Activated CD4-positive, alpha-beta T cell treated with anti-CD3 and anti-CD28 coated beads for 36 hours (primary cell): ENCODE data around the gene AGPAT4. TPM values are rescaled to one million over a fixed set of nuclear protein-coding genes. Genes with fewer than 3 reads are reported as not detected.

Experiments used
- ATAC-seq: fragments of 200-7000 bp; cut with Tn5 transposase; one replicate; pipeline ENCODE4 v1.10.0; 2021; ENCODE audit warnings: mild to moderate bottlenecking, moderate library complexity
- CTCF ChIA-PET: fragments of 350-600 bp; sonication (Branson Sonifier 250); formaldehyde crosslinking; loops from one replicate; lab custom pipeline; 2021; ENCODE audit warnings: antibody characterized with exemption; lab: Charles Lee
- POLR2A ChIA-PET: fragments of 350-600 bp; sonication (Branson Sonifier 250); formaldehyde crosslinking; loops from one replicate; lab custom pipeline; 2021; ENCODE audit warnings: antibody characterized with exemption, inconsistent platforms; lab: Charles Lee
- DNase-seq: peaks from one replicate; pipeline ENCODE4 v3.0.0-alpha.2; 2020
- H3K27ac Mint-ChIP-seq: one replicate; pipeline ENCODE4 v1.8.0; 2021; ENCODE audit warnings: mixed read lengths
- H3K27me3 Mint-ChIP-seq: one replicate; pipeline ENCODE4 v1.8.0; 2021; ENCODE audit warnings: mixed read lengths
- H3K36me3 Mint-ChIP-seq: one replicate; pipeline ENCODE4 v1.8.0; 2021; ENCODE audit warnings: low read depth, mixed read lengths
- H3K4me1 Mint-ChIP-seq: one replicate; pipeline ENCODE4 v1.8.0; 2021; ENCODE audit warnings: mixed read lengths
- H3K4me3 Mint-ChIP-seq: one replicate; pipeline ENCODE4 v1.8.0; 2021; ENCODE audit warnings: mild to moderate bottlenecking, moderate library complexity, mixed read lengths
- H3K9me3 Mint-ChIP-seq: one replicate; pipeline ENCODE4 v1.8.0; 2021; ENCODE audit warnings: low read depth, mixed read lengths
- intact Hi-C, 2 experiments: fragments of 100-400 bp; cut with DNase I in 1 of 2; cut with micrococcal nuclease in 1 of 2; formaldehyde crosslinking; loops; one replicate each; pipeline versions ENCODE4 v1.14.2 to v1.15.1; 2022 to 2024; cut with DNase I, micrococcal nuclease
- total RNA-seq, 2 experiments: library from RNA; stranded (reverse); gene quantifications; one replicate each; pipeline ENCODE4 v1.2.3, GENCODE V29; 2021

Gene AGPAT4
- total RNA-seq, 2 experiments from 2014 or later = 4.7 to 5.0 TPM

DNA sequence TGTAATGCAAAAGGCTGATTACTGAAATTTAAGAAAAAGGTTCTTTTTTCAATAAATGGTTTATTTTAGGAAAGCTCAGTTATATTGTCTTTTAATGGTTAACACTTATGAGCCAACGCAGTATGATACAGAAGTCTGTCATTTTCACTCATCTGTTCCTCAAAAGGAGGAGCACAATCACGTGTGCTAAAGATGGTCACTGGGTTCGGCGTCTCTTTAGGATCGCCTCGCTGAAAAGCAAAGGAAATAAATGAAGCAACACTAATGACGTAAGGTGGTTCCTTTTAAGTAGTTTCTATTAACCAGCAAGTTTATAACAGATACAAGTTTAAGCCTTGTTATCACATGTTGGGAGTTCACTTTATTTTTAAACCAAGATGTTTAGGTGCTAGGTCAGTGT, 156.6 kb downstream of the AGPAT4 start:
- H3K9me3 Mint-ChIP-seq = peaks cover 14% of the 10 kb centered on the region
- no peaks in the 10 kb centered on the region for H3K27me3 Mint-ChIP-seq
- no peak for ATAC-seq
- H3K4me3 Mint-ChIP-seq = no peak overlapping the region
- intact Hi-C loops = no loop called here
- CTCF ChIA-PET = interaction anchor here (1.0 to 1.1 kb wide), 2 partner anchors 9 to 104 kb away, joined by 3 read pairs; no protein-coding TSS in a partner anchor
- POLR2A ChIA-PET = interaction anchor here (0.9 kb wide), 1 partner anchor 38 kb away, joined by 4 read pairs; no protein-coding TSS in a partner anchor
- H3K36me3 Mint-ChIP-seq = peaks cover 75% of the 10 kb centered on the region
- H3K27ac Mint-ChIP-seq = no peak overlapping the region
- no peak for DNase-seq
- peaks cover 19% of the 10 kb centered on the region for H3K4me1 Mint-ChIP-seq

DNA sequence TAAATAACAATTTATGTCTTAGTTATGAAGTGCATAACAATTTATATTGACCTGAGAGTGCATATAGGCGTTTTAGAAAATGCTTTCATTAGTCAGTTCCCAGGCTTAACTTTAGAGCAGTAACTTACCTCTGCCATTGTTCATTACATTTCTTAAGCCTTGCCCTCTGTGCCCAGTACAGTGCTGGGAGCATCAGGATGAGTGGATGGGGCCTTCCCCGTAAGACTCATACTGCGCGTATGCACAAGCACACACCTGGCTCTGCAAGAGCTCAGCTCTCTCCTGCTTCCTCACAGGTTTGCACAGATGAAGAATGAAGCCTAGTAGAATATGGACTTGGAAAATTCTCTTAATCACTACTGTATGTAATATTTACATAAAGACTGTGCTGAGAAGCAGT, 157.3 kb downstream of the AGPAT4 start:
- peaks cover 8% of the 10 kb centered on the region for H3K9me3 Mint-ChIP-seq
- peaks cover 26% of the 10 kb centered on the region for H3K4me1 Mint-ChIP-seq
- H3K27me3 Mint-ChIP-seq = no peaks in the 10 kb centered on the region
- intact Hi-C loops = no loop called here
- no peak overlapping the region for H3K4me3 Mint-ChIP-seq
- CTCF ChIA-PET = interaction anchor here (1.1 kb wide), 1 partner anchor 103 kb away, joined by 3 read pairs; no protein-coding TSS in a partner anchor
- ATAC-seq (peak; percentile 21), DNase-seq (no peak)
- POLR2A ChIA-PET = interaction anchor here (0.9 kb wide), 1 partner anchor 37 kb away, joined by 4 read pairs; no protein-coding TSS in a partner anchor
- H3K36me3 Mint-ChIP-seq = peaks cover 74% of the 10 kb centered on the region
- no peak overlapping the region for H3K27ac Mint-ChIP-seq

DNA sequence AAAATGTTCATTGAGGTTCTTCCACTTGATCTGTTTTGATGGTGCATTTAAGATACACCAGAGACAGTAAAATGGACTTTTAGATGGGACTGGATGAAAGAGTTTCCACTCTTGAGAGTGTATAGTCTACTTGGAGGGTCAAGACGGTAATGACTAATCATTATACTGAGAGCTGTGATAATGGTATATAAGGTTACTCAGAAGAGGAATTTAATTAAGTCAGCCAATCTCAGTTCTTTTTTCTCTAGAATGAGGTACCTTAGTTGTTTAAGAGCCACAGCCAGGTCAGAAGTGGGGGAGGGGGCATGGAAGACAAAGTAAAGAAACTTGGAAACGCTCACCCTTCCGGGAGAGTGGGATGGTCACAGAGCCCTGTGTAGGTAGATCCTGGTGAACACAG, 158.4 kb downstream of the AGPAT4 start:
- peaks cover 4% of the 10 kb centered on the region for H3K9me3 Mint-ChIP-seq
- peaks cover 74% of the 10 kb centered on the region for H3K36me3 Mint-ChIP-seq
- H3K27ac Mint-ChIP-seq = peak overlapping the region; percentile 80
- ChIA-PET POLR2A (no interaction called here), CTCF (no interaction called here)
- ATAC-seq (peak; percentile 22), DNase-seq (no peak)
- peaks cover 37% of the 10 kb centered on the region for H3K4me1 Mint-ChIP-seq
- intact Hi-C loops = no loop called here
- no peaks in the 10 kb centered on the region for H3K27me3 Mint-ChIP-seq
- H3K4me3 Mint-ChIP-seq = no peak overlapping the region

DNA sequence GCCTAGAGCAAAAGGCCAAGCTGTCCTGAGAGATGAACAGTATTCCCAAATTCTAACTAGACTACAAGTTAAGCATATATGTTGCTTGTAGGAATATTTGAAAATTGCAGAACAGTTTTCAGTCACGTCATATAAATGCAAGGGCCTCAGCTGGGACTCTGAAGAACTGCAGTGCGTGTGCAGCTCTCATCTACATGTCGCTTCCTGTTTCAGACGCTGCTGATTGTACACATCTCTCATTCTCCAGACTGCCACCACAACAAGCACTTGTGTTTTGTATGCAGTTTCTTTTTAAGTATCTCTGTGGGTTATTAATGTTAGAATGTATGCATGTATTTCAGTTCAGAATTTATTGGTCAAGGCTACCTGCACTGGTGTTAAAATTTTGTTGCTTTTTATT, 162.6 kb downstream of the AGPAT4 start:
- H3K9me3 Mint-ChIP-seq = no peaks in the 10 kb centered on the region

DNA sequence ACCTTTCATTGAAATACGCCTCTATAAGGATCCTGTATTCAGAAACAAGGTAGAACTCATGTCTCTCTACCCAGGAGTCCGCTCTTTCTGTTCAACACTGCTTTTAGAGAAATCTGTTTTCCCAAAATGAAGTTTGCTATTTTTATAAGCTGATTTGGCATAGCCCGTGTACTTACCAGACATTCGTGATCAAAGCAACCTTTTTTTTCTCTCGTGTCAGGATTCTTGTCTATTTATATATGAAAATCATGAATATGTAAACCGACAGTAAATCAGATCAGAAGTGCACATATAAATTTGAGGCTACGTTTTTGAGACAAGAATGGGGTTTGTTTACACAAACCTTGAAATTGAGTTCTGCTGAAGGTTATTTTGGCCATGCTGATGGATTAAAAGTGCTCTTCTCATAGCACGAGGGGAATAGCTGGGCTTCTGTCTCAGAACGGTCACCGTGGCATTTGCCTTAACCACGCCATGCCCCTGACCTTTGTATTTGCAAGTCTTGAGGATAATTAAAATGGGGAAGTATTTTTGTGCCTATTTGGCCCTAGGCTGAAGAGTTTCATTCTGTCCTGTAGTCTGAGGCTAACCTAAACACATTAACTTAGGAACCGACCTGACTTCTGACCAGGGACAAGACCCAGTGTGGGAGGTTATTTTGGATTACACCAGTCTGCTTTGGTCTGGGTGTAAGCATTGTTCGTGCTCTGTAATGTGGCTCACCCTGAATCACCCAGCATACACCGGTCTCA, 163.7 kb downstream of the AGPAT4 start:
- Mint-ChIP-seq H3K27ac (peak overlapping the region; percentile 85), H3K36me3 (peaks cover 77% of the 10 kb centered on the region)
- CTCF ChIA-PET = interaction anchor here (0.6 to 1.3 kb wide), 2 partner anchors 8 to 31 kb away, joined by 3 to 4 read pairs; no protein-coding TSS in a partner anchor

More for the DNA sequence above, 162.6 kb downstream of the AGPAT4 start:
- H3K4me3 Mint-ChIP-seq = no peak overlapping the region
- no peaks in the 10 kb centered on the region for H3K27me3 Mint-ChIP-seq
- intact Hi-C loops = no loop called here
- DNase-seq = peak; percentile 50
- H3K36me3 Mint-ChIP-seq = peaks cover 77% of the 10 kb centered on the region
- CTCF ChIA-PET = interaction anchor here (0.8 to 1.7 kb wide), 7 partner anchors 10 to 181 kb away, joined by 3 to 4 read pairs (median 3); no protein-coding TSS in a partner anchor
- ATAC-seq = peak; percentile 94
- peak overlapping the region; percentile 85 for H3K27ac Mint-ChIP-seq
- POLR2A ChIA-PET = no interaction called here
- H3K4me1 Mint-ChIP-seq = peaks cover 38% of the 10 kb centered on the region

DNA sequence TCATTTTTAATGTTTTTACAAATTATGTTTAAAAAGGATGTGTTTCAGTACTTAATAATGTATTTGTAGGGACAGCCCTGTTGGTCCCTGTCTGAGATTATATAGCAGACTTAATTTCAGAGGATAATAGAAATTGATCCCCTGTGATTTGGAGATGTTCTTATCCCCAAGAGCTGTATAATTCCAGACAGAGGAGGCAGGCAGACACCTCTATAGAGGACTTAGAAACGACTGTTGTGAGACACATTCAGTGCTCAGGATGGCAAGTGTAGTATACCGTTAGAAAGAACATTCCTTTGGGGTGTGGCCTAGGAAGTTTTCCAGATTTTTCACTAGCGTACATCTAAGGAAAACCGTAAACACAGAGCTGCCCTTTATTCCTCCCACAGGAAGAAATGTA, 164.5 kb downstream of the AGPAT4 start:
- intact Hi-C loops = loop anchor here in 1 of 2 experiments (10.0 kb wide), 1 partner anchor 265 kb away; no protein-coding TSS in a partner anchor
- no peak for ATAC-seq
- peaks cover 75% of the 10 kb centered on the region for H3K36me3 Mint-ChIP-seq

More for the DNA sequence above, 163.7 kb downstream of the AGPAT4 start:
- Mint-ChIP-seq H3K4me3 (no peak overlapping the region), H3K9me3 (no peaks in the 10 kb centered on the region), H3K4me1 (peaks cover 33% of the 10 kb centered on the region), H3K27me3 (no peaks in the 10 kb centered on the region)
- ATAC-seq = no peak
- POLR2A ChIA-PET = no interaction called here
- intact Hi-C loops = no loop called here
- DNase-seq = no peak

DNA sequence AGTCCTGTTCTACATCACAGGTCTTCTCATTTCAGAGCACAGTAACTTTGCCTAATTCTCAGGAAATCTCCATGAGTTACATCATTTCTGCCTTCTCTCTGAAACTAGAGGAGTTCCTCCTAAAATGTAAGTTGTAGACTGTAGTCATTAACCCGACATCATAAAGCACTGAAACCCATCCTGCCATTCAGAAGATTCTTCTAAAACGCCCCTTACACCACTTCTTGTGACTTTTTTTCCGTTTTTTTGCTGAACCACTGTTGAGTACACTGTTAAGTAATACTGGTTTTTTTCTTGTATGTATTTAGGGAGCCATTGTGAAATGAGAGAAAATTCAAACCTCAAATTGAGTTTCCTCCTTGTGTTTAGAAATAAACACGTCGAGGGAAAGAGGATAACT, 164.9 kb downstream of the AGPAT4 start:
- Mint-ChIP-seq H3K27me3 (no peaks in the 10 kb centered on the region), H3K4me1 (peaks cover 36% of the 10 kb centered on the region), H3K4me3 (no peak overlapping the region), H3K36me3 (peaks cover 77% of the 10 kb centered on the region), H3K9me3 (no peaks in the 10 kb centered on the region), H3K27ac (no peak overlapping the region)
- ATAC-seq (no peak), DNase-seq (no peak)
- intact Hi-C loops = loop anchor here in 1 of 2 experiments (10.0 kb wide), 1 partner anchor 266 kb away; no protein-coding TSS in a partner anchor
- ChIA-PET CTCF (interaction anchor here (0.8 kb wide), 1 partner anchor 179 kb away, joined by 3 read pairs; no protein-coding TSS in a partner anchor), POLR2A (no interaction called here)

More for the DNA sequence above, 164.5 kb downstream of the AGPAT4 start:
- Mint-ChIP-seq H3K27ac (no peak overlapping the region), H3K27me3 (no peaks in the 10 kb centered on the region), H3K4me1 (peaks cover 36% of the 10 kb centered on the region), H3K9me3 (no peaks in the 10 kb centered on the region), H3K4me3 (no peak overlapping the region)
- POLR2A ChIA-PET = no interaction called here
- CTCF ChIA-PET = interaction anchor here (0.8 kb wide), 1 partner anchor 179 kb away, joined by 3 read pairs; no protein-coding TSS in a partner anchor
- DNase-seq = no peak

DNA sequence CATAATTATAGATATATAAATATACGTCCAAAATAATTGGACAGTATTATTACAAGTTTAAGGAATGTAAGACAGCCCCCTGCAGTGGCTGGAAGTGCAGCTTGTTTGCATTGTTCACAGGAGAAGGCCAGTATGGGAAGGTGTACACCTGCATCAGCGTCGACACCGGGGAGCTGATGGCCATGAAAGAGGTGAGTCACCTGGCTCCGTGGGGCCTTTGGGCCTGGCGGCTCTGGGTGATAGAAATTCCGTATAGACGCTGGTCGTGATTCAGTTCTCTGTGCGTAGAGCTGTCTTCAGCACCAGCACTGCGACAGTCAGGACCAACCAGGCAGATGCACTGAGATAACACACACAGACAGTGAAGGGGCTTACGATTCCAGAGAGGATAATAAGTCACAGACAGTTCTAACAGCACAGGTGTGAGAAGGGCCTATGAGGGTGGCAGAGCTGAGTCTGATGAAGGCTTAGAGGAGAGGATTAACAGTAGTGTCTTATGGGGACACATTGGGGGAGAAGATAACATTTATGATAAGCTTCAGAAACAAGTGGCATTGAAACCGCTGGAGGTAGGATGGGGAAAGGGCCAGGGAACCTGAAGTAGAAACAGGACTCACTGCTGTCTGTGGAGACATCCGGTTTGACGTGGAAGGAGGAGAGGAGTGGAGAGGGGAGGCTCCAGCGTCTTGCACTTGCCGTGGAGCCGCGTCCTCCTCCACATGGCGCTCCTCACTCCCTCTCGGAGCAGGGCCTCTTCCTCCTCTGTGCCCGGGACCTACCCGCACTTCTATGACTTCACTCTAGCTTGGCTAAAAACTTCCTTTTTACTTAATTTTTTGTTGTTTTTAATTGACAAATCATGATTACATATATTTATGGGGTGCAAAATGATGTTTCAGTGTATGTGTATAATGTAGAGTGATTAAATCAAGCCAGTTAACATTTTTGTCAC, 165.8 kb downstream of the AGPAT4 start:
- CTCF ChIA-PET = interaction anchor here (0.6 kb wide), 1 partner anchor 222 kb away, joined by 3 read pairs; no protein-coding TSS in a partner anchor

DNA sequence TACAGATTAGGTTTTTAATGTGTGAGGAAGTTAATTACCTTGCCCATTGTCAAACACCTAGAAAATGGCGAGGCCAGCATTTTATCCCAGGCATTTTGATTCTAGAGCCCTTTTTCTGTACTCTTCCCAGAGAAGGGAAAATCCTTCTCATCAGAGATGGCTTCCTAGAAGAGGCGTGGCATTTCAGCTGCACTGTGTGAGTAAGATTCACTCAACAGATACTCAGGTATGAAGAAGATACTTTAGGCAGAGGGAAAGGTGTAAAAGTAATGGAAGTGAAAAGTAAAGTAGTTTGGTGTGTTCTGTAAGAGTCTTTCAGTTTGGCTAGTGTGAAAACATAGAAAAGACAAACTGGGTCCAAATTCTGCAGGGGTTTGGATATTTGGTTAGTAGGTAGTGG, 168.5 kb downstream of the AGPAT4 start:
- H3K36me3 Mint-ChIP-seq = peaks cover 64% of the 10 kb centered on the region
- ATAC-seq (peak; percentile 71), DNase-seq (no peak)
- H3K4me3 Mint-ChIP-seq = no peak overlapping the region
- POLR2A ChIA-PET = no interaction called here
- H3K9me3 Mint-ChIP-seq = no peaks in the 10 kb centered on the region
- CTCF ChIA-PET = interaction anchor here (0.8 to 1.2 kb wide), 2 partner anchors 175 to 185 kb away, joined by 3 read pairs; no protein-coding TSS in a partner anchor
- no peaks in the 10 kb centered on the region for H3K27me3 Mint-ChIP-seq
- H3K27ac Mint-ChIP-seq = peak overlapping the region; percentile 69
- H3K4me1 Mint-ChIP-seq = peaks cover 13% of the 10 kb centered on the region
- intact Hi-C loops = loop anchor here in 1 of 2 experiments (10.0 kb wide), 1 partner anchor 269 kb away; no protein-coding TSS in a partner anchor

More for the DNA sequence above, 165.8 kb downstream of the AGPAT4 start:
- Mint-ChIP-seq H3K27me3 (no peaks in the 10 kb centered on the region), H3K9me3 (no peaks in the 10 kb centered on the region), H3K4me1 (peaks cover 33% of the 10 kb centered on the region), H3K36me3 (peaks cover 82% of the 10 kb centered on the region), H3K4me3 (no peak overlapping the region), H3K27ac (no peak overlapping the region)
- no peak for DNase-seq
- no peak for ATAC-seq
- intact Hi-C loops = loop anchor here in 1 of 2 experiments (10.0 kb wide), 1 partner anchor 267 kb away; no protein-coding TSS in a partner anchor
- POLR2A ChIA-PET = no interaction called here

DNA sequence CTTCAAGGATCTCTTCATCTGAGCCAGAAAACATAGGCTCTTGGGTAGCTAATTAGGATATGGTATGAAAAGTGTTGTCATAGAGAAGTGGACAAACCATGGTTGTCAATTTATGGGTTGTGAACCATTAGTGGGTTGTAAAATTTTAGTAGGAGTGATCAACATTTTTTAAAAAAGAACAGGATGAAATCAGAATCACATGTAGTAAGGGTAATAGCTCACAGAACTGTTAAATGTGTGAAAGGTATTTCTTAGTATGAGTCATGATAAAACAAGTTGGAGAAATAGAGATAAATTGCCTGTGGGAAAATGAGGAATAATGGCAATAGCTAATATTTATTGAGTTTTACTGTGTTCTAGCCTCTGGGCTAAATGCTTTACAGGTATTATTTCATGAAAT, 168.9 kb downstream of the AGPAT4 start:
- peaks cover 60% of the 10 kb centered on the region for H3K36me3 Mint-ChIP-seq
- no peak overlapping the region for H3K4me3 Mint-ChIP-seq
- H3K9me3 Mint-ChIP-seq = no peaks in the 10 kb centered on the region
- intact Hi-C loops = loop anchor here (5.0 to 10.0 kb wide), 2 partner anchors 267 to 270 kb away; no protein-coding TSS in a partner anchor
- ATAC-seq (no peak), DNase-seq (no peak)
- H3K27ac Mint-ChIP-seq = peak overlapping the region; percentile 78
- POLR2A ChIA-PET = no interaction called here
- H3K4me1 Mint-ChIP-seq = peaks cover 10% of the 10 kb centered on the region
- CTCF ChIA-PET = interaction anchor here (0.8 kb wide), 1 partner anchor 184 kb away, joined by 3 read pairs; no protein-coding TSS in a partner anchor
- H3K27me3 Mint-ChIP-seq = no peaks in the 10 kb centered on the region
